ENCODE results near the gene FOXC2.
"Not testable (repeated sequence)": the region's sequence is repeated elsewhere in the genome, so short reads cannot be mapped to it uniquely, and the experiment has no call there.

FOXC2 gene

GRCh38 chr16:86581458-86581857 is 14.8 kb downstream of the FOXC2 start:
- in situ Hi-C loops (cut with MboI; ENCODE audit: low sequenced_read_pairs) = no loop called here

- in situ Hi-C loops (cut with MboI; ENCODE audit: low sequenced_read_pairs) = no loop called here
Measured at GRCh38 chr16:86584071-86584685, 17.5 kb downstream of the FOXC2 start.

GRCh38 chr16:86584726-86585721 is 18.4 kb downstream of the FOXC2 start:
- in situ Hi-C loops (cut with MboI; ENCODE audit: low sequenced_read_pairs) = no loop called here

- in situ Hi-C loops (cut with MboI; ENCODE audit: low sequenced_read_pairs) = no loop called here
Measured at GRCh38 chr16:86585821-86586611, 19.4 kb downstream of the FOXC2 start.

- in situ Hi-C loops (cut with MboI; ENCODE audit: low sequenced_read_pairs) = no loop called here
Measured at GRCh38 chr16:86587487-86587886, 20.9 kb downstream of the FOXC2 start.

GRCh38 chr16:86587955-86588354 is 21.3 kb downstream of the FOXC2 start:
- in situ Hi-C loops (cut with MboI; ENCODE audit: low sequenced_read_pairs) = not testable (repeated sequence)

- in situ Hi-C loops (cut with MboI; ENCODE audit: low sequenced_read_pairs) = no loop called here
Measured at GRCh38 chr16:86590501-86591144, 24.0 kb downstream of the FOXC2 start.

- in situ Hi-C loops (cut with MboI; ENCODE audit: low sequenced_read_pairs) = no loop called here
Measured at GRCh38 chr16:86591270-86591669, 24.6 kb downstream of the FOXC2 start.

GRCh38 chr16:86593913-86594620 is 27.4 kb downstream of the FOXC2 start:
- in situ Hi-C loops (cut with MboI; ENCODE audit: low sequenced_read_pairs) = no loop called here

- in situ Hi-C loops (cut with MboI; ENCODE audit: low sequenced_read_pairs) = no loop called here
Measured at GRCh38 chr16:86594721-86595120, 28.1 kb downstream of the FOXC2 start.

GRCh38 chr16:86595983-86596605 is 29.5 kb downstream of the FOXC2 start:
- in situ Hi-C loops (cut with MboI; ENCODE audit: low sequenced_read_pairs) = no loop called here

- in situ Hi-C loops (cut with MboI; ENCODE audit: low sequenced_read_pairs) = no loop called here
Measured at GRCh38 chr16:86597126-86597879, 30.7 kb downstream of the FOXC2 start.

GRCh38 chr16:86597880-86598606 is 31.4 kb downstream of the FOXC2 start:
- in situ Hi-C loops (cut with MboI; ENCODE audit: low sequenced_read_pairs) = no loop called here

GRCh38 chr16:86598607-86599565 is 32.3 kb downstream of the FOXC2 start:
- in situ Hi-C loops (cut with MboI; ENCODE audit: low sequenced_read_pairs) = no loop called here

GRCh38 chr16:86601356-86601755 is 34.7 kb downstream of the FOXC2 start:
- in situ Hi-C loops (cut with MboI; ENCODE audit: low sequenced_read_pairs) = no loop called here

GRCh38 chr16:86602521-86602920 is 35.9 kb downstream of the FOXC2 start:
- in situ Hi-C loops (cut with MboI; ENCODE audit: low sequenced_read_pairs) = no loop called here

Measured in HL-60/S4 treated with retinoic acid at 250 ng/mL for 4 days and 3 days (cell line).